GM23338 (cell line): ENCODE measurements around the gene DMAC2L.

ENCODE experiments used
- EZH2 ChIP-seq: fragments of 200-600 bp; sonication (generic); IDR thresholded peaks from one replicate; pipeline ENCODE4 v1.8.0; 2017; ENCODE audit warnings: antibody characterized with exemption, mild to moderate bottlenecking, low read depth; ENCODE audit not compliant: unreplicated experiment
- EZH2phosphoT487 ChIP-seq: fragments of 200-600 bp; sonication (generic); IDR thresholded peaks from one replicate; pipeline ENCODE4 v1.8.1; 2018; ENCODE audit warnings: antibody characterized with exemption; ENCODE audit not compliant: unreplicated experiment
- TF ChIP-seq, protein P1 (sequence below), 2 experiments: fragments of 200-600 bp in 1 of 2; sonication (generic) in 1 of 2; conservative IDR thresholded peaks; 2 replicates each; pipeline versions ENCODE4 v1.5.1 to v1.6.1; 2016 to 2017; ENCODE audit warnings: antibody characterized with exemption in 2 of 2, low read depth in 2 of 2, mild to moderate bottlenecking in 2 of 2, moderate library complexity in 1 of 2

GRCh38 chr14:50355692-50356091, 43.6 kb downstream of the DMAC2L start:
- no peak for TF ChIP-seq EZH2
- TF ChIP-seq, protein P1, sequence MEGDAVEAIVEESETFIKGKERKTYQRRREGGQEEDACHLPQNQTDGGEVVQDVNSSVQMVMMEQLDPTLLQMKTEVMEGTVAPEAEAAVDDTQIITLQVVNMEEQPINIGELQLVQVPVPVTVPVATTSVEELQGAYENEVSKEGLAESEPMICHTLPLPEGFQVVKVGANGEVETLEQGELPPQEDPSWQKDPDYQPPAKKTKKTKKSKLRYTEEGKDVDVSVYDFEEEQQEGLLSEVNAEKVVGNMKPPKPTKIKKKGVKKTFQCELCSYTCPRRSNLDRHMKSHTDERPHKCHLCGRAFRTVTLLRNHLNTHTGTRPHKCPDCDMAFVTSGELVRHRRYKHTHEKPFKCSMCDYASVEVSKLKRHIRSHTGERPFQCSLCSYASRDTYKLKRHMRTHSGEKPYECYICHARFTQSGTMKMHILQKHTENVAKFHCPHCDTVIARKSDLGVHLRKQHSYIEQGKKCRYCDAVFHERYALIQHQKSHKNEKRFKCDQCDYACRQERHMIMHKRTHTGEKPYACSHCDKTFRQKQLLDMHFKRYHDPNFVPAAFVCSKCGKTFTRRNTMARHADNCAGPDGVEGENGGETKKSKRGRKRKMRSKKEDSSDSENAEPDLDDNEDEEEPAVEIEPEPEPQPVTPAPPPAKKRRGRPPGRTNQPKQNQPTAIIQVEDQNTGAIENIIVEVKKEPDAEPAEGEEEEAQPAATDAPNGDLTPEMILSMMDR (conservative IDR thresholded peaks at IDR 0.05; ENCODE audit: low read depth in 2 of 2): no peak
- TF ChIP-seq EZH2phosphoT487: no peak
